Pulmonary artery endothelial cell (primary cell): ENCODE data around the gene METRN. TPM values are rescaled to one million over a fixed set of nuclear protein-coding genes. Genes with fewer than 3 reads are reported as not detected.

Source experiments
- DNase-seq: peaks from one replicate; pipeline ENCODE4 v3.0.0-alpha.2; 2011; ENCODE audit warnings: low read depth, low spot score
- total RNA-seq: library from RNA; depleted of rRNA; stranded (reverse); fragments of >200 nt; gene quantifications from 2 replicates; pipeline ENCODE4 v1.2.3, GENCODE V29; 2014

METRN gene
- total RNA-seq, 1 donor from 2014 or later, result 68.3 TPM

DNA sequence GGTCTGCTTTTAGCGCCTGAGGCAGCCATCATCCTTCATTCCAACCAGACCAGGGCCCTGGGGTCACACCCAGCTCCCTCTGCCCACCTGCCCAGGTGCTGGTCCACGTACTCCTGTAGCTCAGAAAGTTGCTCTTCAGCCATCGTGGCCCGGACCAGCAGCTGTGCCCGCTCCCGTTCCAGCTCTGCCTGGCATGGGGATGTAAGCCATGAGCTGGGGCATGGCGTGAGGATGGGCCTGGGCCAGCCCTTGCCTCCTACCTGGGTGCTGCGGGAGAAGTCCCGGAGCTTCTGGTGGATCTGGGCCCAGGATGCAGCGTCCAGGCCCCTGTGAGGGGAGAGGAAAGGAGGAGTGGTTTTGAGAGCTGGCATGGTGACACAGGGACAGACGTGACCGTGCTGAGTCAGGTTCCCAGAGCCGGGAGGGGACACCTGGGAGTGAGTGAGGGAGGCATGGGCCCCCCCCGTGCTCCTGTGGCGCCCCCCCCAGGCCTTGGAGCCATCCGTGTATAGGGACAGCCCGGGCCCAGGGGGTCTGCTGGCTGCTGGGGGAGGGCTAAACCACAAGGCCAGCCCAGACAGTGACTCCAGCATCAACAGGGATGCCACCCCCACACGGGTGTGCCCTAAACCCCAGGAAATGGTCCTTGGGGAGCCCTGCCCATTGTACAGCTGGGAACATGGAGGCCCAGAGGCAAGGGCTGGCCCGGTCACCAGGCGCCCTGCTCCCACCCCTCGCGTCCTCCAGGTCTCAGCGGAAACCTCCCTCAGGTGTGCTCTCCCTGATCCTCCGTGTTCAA is 8.1 kb downstream of the METRN start:
- DNase-seq, result no peak

DNA sequence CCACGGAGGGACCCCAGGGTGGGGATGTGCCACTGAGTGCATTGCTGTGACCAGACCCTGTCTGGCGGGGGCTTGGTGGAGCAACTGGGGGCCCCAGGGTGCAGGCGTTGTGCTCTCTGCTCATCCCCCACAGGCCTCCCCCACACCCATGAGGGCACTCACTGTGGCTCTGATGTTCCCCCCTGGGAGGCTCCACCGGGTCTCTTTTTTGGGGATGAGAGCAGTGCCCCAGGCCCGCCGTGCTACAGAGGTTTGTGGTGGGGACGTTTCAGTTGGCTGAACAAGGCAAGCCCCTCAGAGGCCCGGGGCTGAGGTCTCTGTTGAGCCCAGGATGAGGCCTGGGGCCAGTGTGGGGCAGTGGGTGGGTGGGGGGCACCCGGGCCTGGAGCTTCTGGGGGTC is 8.8 kb downstream of the METRN start:
- DNase-seq, result no peak

DNA sequence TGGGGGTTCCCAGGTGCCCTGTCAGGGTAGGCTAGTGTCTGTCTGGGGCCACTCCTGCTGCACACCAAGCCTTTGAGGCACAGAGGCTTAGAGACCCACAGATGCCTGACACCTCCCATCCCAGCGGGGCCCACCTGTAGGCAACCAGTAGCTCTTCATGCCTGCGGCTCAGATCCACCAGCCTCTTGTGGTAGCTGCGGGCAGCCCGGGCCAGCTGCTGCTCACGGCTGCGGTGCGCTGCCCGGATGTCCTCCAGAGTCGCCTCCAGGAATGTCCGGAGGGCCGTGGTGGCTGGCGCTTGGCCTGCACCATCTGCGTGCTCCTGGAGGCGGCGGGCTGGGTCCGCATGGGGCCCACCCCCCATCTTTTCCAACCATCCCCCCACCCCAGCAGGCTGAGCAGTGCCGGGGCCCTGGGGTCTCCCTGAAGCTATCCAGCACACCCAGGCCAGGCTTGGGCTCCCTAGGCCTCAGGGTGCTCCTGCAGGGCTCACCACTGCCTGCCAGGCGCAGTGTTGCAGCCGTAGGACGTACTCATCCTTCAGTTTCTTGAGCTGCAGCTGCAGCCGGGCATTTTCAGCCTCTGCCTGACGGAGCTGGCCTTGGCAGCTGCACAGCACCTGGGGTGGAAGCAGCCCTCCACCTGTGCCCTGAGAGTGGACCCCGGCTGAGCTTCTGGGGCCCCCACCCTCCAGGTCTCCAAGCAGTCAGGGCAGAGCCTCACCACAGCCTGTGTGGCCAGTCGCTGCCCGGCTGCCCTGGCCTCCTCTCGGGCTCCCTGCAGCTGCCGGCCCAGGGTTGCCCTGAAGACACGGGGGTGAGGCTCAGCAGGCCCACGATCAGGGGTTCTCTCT is 9.5 kb downstream of the METRN start:
- DNase-seq, result no peak

DNA sequence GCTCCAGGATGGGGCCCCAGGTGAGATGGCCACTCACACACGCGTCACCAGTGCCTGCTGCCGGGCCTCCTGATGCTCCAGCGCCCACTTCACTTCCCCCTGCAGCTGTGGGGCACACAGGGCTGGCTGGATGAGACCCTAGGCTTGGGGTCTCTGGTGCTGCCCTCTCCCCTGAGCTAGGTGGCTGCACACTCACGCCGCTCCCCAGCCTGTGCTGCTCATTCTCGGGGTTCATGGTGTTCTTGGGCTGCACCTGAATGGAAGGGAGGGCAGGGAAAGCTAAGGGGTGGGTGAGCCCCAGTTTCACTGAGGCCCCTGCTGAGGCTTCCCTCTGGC is 10.1 kb downstream of the METRN start:
- DNase-seq, result no peak

DNA sequence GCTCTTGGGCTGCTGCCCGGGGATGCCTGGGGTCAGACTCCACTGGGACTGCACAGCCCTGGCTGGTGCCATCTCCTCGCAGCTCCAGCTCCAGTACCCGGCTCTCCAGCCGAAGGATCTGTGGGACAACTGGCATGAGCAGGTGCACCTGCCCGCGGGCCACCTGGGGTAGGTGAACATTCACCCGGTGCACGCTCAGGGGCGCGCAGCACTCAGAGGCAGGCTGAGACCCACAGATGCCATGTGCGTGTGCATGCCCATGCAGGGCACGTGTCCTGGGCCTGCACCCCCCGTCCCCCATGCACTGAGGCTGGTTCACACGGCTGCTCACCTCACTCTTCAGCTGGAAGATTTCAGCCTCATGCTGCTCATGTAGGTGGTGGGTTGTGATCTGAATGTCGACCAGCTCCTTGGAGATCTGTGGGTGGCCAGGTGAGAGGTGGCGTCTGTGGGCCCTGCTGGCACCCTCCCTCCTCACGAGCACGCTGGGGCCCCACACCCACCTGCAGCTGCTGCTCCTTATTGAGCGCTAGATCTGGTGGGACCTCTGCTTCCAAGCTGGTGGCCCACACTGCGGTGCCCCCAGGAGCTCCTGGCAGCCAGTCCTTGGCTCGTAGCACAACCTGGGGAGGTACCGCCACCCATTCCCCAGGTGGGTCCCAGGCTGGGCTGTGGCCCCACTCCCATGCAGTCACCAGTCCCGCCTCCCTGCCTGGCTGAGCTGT is 10.7 kb downstream of the METRN start:
- no peak for DNase-seq

DNA sequence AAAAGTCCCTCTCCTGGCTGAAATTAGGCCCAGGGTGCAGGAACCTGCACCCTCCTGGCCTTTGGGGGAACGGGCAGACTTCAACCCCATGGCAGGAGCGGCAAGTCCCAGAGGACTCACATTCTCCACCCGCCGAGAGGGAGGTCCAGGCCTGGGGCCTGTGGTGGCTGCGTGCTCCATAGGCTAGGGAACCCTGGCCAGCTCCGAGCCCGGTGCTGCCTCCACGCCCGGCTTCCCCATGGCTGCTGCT is 11.2 kb downstream of the METRN start:
- no peak for DNase-seq

DNA sequence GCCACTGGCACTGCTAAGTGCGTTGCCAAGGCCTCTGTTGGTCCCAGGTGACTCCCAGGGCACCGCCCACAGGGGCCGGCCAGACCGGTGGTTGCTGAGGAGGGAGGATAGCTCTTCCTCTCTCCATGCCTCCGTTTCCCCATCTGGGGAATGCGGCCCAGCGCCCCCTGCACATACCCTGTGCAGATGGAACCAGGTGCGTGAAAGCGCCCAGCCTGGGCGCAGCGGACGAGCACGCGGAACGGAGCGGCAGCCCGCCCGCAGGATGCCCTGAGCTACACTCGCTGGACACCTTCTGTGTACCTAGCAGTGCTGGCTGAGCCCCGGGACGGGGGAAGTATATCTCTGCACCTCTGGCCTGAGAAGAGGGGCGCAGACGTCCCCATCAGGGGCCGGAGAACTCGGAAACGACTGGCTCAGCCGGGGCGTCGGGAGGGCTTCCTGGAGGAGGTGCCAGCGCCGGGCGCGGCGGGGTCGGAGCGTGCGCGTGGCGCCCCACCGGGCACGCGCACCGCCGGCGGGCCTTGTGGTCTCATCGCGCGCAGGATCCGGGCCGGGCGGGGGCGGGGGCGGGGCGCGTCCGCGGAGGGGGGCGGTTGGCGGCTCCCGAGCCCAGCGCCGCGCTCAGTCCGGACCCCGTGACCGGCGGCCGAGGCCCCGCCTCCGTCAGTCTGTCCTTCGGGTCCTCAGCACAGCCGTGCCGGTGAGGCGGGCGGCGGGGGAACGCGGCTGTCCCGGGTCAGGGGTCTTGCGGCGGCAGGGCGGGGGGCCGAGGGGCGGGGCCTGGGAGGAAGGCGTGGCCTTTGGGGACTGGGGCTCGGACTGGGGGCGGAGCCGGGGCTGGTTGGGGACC is 11.7 kb downstream of the METRN start, which contains the start of the genes CCDC78 and HAGHL:
Gene CCDC78, minus strand, starts transcription at position 6 of the 853 bp plus-strand sequence. CDS start 76 bp downstream, outside the sequence.
Gene HAGHL, plus strand, starts transcription at position 669 of the 853 bp plus-strand sequence. CDS start 404 bp downstream, outside the sequence.
- DNase-seq, result no peak

DNA sequence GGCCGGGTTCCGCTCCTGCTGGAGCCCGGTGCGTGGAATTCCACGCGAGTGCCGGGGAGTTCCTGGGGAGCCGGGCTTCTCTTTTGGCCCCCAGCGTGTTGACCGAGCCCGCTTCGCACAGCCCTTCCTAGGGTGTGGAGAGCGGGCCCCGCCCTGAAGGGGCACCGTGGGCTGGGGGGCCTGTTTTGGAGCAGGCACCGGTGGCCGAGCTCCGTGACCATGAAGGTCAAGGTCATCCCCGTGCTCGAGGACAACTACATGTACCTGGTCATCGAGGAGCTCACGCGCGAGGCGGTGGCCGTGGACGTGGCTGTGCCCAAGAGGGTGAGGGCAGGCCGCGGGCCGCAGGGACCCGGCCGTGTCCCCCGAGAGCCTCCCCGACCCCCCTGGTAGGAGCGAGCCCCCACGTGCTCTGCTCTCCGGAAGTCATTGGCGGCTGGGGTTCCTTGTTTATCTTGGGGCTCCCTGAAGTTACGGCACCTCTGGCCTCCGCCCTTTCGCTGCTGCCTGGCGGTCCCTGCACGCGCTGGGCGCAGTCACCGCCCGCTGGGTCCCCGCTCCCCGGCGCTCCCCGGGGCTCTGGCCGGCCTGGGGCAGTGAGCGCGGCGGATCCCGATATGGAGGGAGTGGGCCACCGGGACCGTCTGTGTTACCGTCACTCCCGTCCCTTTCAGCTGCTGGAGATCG is 12.5 kb downstream of the METRN start:
- DNase-seq, result no peak

DNA sequence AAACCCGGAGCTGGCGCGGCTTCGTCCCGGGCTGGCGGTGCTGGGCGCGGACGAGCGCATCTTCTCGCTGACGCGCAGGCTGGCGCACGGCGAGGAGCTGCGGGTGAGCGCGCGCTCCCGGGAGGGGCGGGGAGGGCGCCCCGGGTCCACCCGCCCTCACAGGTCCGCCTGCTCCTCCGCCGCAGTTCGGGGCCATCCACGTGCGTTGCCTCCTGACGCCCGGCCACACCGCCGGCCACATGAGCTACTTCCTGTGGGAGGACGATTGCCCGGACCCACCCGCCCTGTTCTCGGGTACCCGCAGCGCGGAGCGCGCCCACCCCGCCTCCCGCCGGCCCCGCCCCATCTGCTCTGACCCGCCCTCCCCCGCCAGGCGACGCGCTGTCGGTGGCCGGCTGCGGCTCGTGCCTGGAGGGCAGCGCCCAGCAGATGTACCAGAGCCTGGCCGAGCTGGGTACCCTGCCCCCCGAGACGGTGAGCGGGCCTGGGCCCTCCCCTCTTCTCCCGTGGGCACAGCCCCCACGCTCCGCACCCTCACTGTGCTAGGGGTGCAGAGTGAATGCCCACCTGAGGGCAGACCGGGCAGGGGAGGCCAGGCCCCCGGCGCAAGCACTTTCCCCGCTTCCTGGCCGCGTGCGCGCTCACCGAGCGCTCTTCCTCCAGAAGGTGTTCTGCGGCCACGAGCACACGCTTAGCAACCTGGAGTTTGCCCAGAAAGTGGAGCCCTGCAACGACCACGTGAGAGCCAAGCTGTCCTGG is 13.4 kb downstream of the METRN start:
- no peak for DNase-seq

DNA sequence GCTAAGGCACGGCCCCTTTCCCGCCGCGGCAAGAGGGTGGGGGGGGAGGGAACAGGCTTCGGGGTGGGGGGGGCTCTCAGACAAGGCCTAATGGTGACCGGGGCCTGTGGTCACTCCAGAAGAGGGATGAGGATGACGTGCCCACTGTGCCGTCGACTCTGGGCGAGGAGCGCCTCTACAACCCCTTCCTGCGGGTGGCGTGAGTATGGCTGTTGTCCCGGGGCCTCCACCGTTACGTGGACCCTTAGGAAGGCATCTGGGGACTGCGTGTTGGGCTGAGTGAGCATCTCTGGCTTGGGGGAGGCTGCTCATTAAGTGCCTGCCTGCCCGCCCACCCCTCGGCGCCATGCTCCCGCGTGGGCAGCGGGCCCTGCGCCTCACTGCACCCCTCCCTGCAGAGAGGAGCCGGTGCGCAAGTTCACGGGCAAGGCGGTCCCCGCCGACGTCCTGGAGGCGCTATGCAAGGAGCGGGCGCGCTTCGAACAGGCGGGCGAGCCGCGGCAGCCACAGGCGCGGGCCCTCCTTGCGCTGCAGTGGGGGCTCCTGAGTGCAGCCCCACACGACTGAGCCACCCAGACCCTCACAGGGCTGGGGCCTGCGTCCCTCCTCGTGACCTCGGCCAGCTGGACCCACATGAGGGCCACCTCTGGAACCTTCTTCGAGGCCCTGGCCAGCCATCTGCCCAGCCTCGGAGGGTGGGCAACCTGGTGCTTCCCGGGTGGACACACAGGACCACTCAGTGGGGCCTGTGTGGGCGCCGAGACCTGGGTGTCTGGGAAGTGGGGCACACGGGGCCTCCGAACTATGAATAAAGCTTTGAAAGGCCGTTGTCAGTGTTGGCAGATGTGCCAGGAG is 14.2 kb downstream of the METRN start:
- no peak for DNase-seq

DNA sequence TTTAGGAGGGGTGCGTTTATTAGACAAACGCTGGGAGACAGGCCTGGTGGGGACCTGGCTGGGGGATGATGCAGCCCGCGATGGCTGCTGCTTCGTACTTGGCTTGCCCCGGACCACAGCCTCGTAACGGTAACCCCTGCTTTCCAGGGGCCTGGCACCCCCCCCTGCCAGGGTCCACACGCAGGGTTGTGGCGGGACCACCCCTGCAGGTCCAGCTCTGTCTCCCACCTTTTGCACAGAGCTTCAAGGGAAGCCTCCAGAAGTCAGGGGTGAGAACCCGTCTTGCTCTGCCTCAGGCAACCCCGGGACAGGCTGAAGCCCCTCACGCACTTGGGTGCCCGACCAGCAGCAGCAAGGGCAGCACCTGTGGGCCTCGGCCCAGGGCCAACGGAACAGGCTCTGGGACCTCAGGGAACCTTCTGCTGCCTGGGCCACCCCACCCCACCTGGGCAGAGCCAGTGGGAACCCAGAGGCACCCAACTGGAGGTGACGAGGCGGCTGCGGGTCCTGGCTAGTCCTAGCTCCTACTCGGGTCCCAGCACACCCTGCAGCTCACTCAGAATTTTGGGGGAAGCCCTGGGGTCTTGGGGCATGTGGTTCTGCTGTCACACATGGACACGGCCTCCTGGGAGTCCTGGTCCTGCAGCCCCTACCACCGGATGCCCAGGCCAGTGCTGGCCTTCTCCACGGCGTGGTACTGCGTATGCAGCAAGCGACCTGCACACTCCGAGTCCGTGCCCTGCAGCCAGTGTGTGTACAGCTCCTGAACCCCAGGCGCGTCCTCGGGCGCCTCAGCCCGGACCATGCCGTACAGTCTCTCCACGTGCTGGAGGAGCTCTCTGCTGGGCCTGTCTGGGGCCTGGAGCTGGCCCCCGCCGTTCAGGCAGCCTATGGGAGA is 15.1 kb downstream of the METRN start:
- DNase-seq, result no peak

DNA sequence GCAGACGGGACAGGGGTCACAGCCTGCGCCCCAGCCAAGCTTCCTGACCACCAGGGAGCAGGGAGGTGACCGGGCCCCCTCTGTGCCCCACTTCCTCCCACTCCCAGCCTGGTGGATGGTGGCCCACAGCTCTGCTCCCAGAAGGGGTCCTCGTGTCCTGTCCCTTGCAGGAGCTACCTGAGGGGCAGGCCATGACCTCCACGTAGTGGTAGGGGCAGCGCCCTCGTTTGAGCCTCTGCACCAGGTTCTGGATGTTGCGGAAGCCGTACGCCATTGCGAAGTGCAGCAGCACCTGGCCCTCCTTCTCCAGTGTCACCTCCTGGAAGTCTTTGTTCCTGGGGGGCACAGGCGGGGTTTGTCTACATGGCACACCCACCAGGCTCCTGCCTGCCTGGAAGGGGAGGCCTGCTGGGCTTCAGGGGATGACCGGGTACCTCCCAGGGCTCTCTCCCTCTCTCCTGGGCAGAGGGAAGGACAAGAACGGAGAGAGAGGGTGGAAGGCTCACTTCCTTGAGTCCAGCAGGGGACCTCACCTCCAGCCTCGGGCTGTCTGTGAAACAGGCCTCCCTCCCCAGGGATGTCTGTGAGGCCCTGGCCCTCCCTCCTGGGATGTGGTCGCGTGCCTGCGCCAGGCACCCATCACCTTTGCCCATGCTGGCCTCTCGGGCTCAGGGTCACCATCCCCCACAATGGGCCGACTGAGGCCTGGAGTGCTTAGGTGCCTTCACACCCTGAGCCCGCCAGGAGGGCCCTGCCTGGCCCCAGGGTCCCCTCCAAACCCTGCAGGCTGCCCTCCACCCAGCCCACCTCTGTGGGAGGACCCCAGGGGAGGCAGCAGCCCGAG is 16.0 kb downstream of the METRN start:
- DNase-seq, result no peak

DNA sequence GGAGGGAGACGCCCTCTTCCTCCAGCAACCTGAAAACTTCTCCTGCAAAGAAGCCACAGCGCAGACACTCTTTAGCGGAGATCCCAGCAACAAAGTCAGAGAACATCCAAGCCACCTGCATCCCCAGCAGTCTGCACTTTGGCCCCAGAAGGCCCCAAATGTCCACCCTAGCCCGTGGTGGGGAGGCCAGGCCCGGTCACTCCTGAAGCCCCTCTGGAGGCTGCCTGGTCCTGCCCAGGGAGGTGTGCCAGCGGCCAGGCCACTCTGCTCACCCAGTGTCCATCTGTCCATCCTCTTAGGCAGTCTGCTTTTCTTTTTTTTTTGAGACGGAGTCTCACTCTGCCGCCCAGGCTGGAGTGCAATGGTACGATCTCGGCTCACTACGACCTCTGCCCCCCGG is 17.4 kb downstream of the METRN start:
- DNase-seq, result no peak

DNA sequence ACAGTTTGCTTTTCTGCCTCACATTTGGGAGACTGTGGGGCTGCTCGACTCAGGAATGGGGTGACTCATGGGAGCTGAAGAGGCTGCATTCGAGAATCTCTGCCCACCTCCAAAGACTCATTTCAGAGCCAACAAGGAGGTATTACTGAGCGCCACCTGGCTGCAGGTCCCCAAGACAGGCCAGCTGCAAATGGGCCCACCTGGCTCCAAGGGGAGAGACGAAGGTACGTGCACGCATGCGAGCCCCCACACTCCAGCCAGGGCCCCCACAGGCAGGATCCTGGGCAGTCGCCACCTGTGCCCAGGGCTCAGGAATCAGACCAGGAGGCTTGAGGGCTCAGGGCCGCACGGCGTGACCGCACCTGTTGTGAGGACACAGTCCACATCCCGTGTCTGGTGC is 18.0 kb downstream of the METRN start:
- DNase-seq, result no peak

DNA sequence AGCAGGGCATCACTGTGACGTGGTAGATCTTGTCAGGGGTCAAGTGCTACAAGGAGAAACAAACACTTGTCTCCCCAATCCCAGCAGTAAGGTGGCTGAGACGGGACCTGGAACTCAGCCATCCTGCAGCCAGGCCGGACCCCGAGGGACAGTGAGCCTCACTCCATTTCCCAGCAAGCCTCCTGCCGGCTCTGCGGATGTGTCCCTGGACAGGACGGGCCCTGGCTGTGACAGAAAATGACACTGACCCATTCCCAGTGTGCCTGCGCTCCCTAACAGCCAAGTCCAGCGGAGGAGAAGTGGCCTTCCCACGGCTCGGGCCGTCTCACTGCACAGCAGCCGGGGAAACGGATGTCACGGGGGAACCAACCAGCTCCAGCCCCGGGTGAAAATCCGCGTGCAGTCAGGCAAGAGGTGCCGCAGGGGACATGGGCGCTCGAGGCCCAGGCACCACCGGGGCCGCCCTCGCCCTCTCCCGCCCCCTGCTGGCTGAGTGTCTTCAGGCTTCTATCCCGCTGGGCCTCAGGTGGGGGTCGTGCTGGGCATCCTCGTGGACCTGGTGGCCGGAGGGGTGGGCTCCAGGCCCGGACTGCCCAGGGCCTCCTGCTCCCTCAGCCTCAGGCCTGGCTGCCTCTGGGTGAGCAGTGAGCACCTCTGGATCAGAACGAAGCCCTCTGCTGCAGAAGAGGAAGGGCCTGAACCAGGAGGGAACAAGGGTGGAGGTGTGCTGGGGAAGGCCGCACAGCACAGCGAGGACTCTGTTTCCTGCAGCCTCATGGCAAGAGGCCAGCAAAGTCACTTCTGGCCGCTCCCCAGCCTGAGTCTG is 18.7 kb downstream of the METRN start:
- DNase-seq, result no peak
